ENCODE results near the gene SLC25A47.

DNA sequence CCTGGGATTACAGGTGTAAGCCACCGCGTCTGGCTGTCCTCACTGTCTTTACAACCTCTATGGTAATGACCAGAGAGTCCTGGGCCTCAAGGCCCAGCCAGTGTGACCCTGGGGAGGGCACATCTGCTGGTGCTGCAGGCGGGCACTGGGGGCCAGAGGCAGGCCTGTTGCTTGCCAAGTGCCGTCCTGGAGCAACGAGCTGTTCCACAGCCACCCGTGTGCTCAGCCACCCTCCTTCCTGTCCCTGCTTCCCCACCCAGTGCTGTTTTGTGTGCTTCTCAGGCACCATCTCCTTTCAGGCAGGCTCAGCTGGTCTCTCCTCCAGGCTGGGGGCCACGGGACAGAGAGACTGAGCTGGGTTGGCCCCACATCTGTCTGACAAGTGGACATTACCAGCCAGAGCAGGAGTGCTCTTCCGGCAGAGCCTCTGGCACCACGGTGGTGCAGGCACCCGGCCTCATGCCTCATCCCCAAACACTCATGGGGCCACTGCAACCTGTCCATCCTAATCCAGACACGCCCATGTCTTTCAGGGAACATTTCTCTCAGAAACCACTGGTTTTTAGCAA, 9.0 kb downstream of the SLC25A47 start:
- TF ChIP-seq CTCF (IDR thresholded peaks at IDR 0.05) (no peak), POLR2A (IDR thresholded peaks at IDR 0.05) (no peak)
